NCI-H1092 treated with DMSO at 0.1 percent for 48 hours (cell line): ENCODE measurements around the gene CREBBP.
"Not testable (repeated sequence)": the region's sequence is repeated elsewhere in the genome, so short reads cannot be mapped to it uniquely, and the experiment has no call there.

Experiments used
- DNase-seq: peaks from one replicate; lab custom pipeline; 2025; lab: John Stamatoyannopoulos, UW

Gene CREBBP

GRCh38 chr16:3880623-3881498 lies at the start of gene CREBBP:
Gene CREBBP, minus strand, starts transcription at chr16:3880713. Its CDS starts 797 bp downstream, at chr16:3879916.
- DNase-seq: peak; percentile 87

DNA sequence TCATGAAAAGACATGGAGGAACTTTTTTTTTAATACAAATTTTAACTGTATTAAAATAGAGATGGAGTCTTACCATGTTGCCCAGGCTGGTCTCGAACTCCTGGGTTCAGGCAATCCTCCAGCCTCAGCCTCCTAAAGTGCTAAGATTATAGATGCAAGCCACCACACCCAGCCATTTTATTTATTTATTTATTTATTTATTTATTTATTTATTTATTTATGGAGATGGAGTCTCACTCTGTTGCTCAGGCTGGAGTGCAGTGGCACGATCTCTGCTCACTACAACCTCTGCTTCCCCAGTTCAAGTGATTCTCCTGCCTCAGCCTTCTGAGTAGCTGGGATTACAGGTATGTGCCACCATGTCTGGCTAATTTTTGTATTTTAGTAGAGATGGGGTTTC lies 46.6 kb upstream of the CREBBP start:
- DNase-seq: not testable (repeated sequence)

- DNase-seq: no peak
Observed at GRCh38 chr16:3924763-3925162, 44.2 kb upstream of the CREBBP start.

DNA sequence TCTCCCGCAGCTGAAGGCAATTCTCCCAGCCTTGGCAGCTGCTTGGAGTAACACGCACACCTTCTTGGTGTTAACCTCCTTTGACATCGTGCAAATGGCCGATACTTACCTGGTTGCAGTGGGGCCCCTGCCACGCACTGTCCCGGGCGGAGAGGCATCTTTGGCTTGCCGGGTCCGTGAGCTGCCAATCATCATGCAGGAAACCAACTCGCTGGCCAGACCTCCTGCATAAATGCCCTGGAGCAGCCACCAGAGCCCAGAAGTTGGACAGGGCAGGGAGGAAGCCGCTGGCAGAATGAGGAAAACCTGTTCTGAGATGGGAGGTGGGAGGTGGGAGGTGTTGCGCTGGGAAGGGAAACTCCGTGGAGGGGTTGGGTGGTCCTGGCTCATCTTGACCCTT lies 41.7 kb upstream of the CREBBP start:
- DNase-seq: no peak

DNA sequence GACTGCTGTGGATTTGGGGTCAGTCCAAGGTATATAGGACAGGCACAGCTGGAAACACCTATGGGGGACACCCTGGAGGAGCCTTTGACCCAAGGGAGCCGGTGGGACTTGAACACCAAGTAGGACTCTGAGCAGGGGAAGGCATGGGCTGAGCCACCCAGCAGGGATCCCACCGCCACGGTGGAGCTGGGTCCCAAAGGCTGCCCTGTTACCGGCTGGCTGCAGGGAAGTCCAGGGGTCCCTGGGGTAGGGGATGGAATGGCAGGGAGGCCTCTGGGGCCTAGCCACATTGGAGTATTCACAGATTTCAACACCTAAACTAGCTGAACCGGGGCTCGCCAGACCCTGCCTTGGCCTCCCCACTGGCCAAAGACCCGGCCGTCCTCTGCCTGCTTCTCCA lies 39.7 kb upstream of the CREBBP start:
- DNase-seq: no peak

GRCh38 chr16:3919413-3919812 lies 38.9 kb upstream of the CREBBP start:
- no peak for DNase-seq

GRCh38 chr16:3915426-3916260 lies 35.1 kb upstream of the CREBBP start:
- DNase-seq: no peak

DNA sequence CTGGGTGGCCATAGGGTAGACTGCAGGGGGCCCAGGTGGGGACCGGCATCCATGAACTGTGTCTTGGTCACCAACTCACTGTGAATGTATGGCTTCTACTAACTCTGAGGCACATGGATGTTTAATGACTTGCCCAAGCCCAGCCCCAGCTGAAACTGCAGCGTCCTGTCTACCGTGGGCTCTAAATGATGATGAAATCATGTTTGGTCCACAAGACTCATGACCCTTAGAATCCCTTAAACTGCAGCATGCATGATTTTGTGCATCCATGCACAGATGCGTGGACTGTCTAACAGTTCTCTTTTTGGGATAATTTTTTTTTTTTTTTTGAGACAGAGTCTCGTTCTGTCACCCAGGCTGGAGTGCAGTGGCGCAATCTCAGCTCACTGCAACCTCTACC lies 32.4 kb upstream of the CREBBP start:
- DNase-seq: no peak

DNA sequence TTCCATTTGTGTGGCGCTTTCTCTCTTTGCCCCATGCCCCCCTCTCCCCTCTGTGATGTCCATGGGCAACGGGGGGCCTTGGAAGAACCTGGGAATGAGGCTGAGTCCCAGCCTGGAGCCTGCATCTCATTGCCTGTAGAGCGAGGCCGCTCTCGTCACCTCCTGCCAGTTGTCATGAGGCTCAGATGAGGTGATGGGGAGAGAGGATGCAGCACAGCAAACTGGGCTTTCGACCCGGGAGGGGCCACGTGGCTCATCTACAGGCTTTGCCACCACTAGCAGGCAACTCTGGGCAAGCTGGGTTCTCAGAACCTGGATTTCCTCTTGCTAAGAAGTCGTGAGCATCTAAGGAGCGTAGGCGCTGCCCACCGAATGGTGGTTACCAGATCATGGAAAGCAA lies 31.9 kb upstream of the CREBBP start:
- no peak for DNase-seq

DNA sequence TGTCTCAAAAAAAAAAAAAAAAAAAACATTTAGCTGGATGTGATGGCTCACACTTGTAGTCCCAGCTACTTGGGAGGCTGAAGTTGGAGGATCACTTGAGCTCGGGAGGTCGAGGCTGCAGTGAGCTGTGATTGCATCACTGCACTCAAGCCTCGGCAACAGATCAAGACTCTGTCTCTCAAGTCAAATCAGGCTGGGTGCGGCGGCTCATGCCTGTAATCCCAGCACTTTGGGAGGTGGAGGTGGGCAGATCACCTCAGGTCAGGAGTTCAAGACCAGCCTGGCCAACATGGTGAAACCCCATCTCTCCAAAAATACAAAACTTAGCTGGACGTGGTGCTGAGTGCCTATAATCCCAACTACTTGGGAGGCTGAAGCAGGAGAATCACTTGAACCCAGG lies 31.2 kb upstream of the CREBBP start:
- DNase-seq: not testable (repeated sequence)

DNA sequence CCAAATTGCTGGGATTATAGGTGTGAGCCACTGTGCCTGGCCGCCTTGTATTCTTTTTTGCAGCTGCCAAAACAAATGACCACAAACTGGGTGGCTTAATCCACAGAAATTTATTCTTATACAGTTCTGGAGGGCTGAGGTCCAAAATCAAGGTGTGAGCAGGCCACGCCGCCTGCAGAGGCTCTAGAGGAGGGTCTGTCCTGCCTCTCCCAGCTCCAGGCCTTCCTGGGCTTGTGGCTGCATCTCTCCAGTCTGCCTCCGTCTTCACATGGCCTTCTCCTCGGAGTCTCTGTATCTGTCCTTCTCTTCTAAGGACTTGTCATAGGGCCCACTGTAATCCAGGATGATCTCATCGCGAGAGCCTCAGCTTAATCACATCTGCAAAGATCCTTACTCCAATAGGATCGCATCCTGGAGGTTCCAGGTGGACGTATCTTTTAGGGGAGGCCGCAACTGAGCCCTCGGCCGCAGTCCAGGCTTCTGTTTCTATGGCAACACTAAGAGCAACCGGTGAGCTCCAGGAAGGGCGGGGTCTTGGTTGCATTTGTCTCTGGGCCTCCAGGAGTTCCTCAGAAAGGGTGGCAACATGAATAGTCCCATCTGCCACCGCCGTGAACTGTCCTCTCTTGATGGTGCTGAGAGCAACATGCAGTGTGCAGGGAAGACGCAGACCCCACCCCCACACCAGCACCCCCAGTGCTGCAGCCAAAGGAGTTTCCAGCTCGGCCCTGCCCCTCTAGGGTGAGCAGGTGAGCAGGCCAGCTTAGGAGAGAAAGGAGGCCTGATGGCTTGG lies 29.5 kb upstream of the CREBBP start:
- no peak for DNase-seq

- DNase-seq: no peak
Observed at GRCh38 chr16:3908951-3909437, 28.5 kb upstream of the CREBBP start.

GRCh38 chr16:3907586-3907985 lies 27.1 kb upstream of the CREBBP start:
- no peak for DNase-seq

DNA sequence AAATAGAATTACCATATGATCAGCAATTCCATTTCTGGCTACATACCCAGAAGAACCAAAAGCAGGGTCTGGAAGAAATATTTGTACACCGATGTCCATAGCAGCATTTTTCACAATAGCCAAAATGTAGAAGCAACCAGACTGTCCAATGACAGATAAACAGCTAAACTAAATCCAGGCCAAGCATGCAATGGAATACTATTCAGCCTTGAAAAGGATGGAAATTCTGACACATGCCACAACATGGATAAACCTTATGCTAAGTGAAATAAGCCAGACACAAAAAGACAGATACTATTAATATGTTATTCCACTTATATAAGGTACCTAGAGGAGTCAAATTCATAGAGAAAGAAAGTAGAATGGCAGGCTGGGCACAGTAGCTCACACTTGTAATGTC lies 25.9 kb upstream of the CREBBP start:
- no peak for DNase-seq

DNA sequence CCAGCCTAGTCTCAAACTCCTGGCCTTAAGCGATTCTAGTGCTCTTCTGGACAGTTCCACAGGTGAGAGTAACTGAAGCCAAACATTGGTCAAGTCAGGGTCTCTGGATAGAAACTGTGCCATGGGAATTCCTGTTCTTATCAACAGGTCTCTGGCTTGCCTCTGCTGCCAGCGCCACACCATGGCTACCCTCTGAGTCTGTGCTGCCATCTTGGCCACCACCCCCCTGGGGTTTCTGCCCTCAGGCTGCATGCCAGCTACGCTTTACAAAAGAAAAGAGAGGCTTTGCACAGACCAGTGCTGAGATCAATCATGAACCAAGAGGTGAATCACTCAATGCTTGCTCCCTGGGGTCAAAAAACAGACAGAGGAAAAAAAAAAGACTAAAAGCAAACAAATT lies 24.4 kb upstream of the CREBBP start:
- DNase-seq: no peak

DNA sequence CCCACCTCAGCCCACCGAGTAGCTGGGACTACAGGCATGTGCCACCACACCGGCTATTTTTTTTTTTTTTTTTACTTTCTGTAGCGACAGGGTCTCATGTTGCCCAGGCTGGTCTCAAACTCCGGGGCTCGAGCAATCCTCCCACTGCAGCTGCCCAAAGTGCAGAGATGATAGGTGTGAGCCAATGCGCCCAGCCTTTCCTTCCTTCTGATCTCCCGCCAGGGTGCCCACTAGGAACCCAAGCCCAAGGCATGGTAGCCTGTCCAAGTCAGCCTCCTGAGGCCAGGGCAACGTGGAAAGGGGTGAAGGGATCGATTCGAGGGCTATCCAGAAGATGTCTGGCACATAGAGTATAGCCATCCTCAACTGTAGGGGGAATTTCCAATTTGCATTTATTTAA lies 9.6 kb upstream of the CREBBP start:
- no peak for DNase-seq

- DNase-seq: no peak
Observed at GRCh38 chr16:3889059-3889458, 8.5 kb upstream of the CREBBP start.

- not testable (repeated sequence) for DNase-seq
Observed at GRCh38 chr16:3885999-3886398, 5.5 kb upstream of the CREBBP start.

GRCh38 chr16:3884398-3884797 lies 3.9 kb upstream of the CREBBP start:
- DNase-seq: no peak

GRCh38 chr16:3882531-3882930 lies 2.0 kb upstream of the CREBBP start:
- DNase-seq: no peak

DNA sequence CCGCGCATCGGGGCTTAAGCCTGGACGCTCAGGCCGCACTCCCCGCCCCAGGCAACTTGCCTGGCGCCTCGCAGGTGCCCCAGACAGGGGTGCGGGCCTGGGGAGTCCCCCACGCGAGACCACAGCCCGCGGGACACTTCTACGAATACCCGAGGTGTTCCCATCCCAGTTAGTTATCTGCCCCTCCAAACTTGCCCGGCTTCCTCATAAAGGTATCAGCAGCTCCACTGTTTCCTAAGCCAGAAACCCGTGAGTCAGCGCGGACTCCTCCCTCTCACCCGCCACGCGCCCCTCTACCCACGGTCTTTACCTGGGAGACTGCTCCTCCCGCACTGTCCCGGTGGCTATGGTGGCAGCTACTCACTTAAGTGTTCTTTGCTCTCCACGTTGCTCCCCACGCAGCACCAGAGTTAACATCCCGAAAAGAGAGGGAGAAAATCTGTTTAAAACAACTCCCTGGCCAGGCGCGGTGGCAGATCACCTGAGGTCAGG lies 1.0 kb upstream of the CREBBP start:
- DNase-seq: no peak
